Thyroid gland (tissue), 4 donors: Measurements from ENCODE around the gene TAF10.

Experiments used
- CTCF ChIP-seq, 6 experiments: fragments of 200-600 bp in 3 of 6; fragments of 450-650 bp in 3 of 6; sonication (generic) in 3 of 6; IDR thresholded peaks; one replicate each; pipeline ENCODE4 v1.5.1; 2016 to 2019; ENCODE audit warnings: antibody characterized with exemption in 6 of 6, mild to moderate bottlenecking in 2 of 6, inconsistent platforms in 1 of 6, moderate library complexity in 1 of 6
- POLR2A ChIP-seq, 2 donors: fragments of 450-650 bp; IDR thresholded peaks; one replicate each; pipeline ENCODE4 v1.6.1; 2017; ENCODE audit warnings: antibody characterized with exemption in 2 of 2, mild to moderate bottlenecking in 2 of 2, moderate library complexity in 1 of 2

GRCh38 chr11:6603287-6604080, 8.5 kb downstream of the TAF10 start, which contains the start of the genes ILK and RRP8:
- TF ChIP-seq CTCF (IDR thresholded peaks at IDR 0.05) (peak in 3 of 6 experiments; percentile 14 to 36 (median 31)), POLR2A (IDR thresholded peaks at IDR 0.05) (peak; percentile 33 to 83)
